ENCODE measurements around the gene INSL3. TPM values are rescaled to one million over a fixed set of nuclear protein-coding genes. Genes with fewer than 3 reads are reported as not detected.
A peak's percentile ranks its signal among the peaks of the same experiment; 100 is the strongest.

INSL3 gene
- total RNA-seq, 5 donors from 2014 or later (not counting 1 experiment from before 2014, with no cell fraction given): 4.3 to 8.9 (median 5.4) TPM

GRCh38 chr19:17841371-17841809, 20.1 kb upstream of the INSL3 start:
- no peak overlapping the region for H3K27ac Mint-ChIP-seq
- H3K4me1 ChIP-seq (ENCODE audit: control insufficient read depth in 1 of 2, extremely low read depth in 1 of 2, insufficient read depth in 2 of 2, low read length in 2 of 2): peaks cover 9 to 51% of the 10 kb centered on the region in 2 experiments

GRCh38 chr19:17840019-17840418, 18.7 kb upstream of the INSL3 start:
- Mint-ChIP-seq H3K9me3 (no peaks in the 10 kb centered on the region), H3K36me3 (peaks cover 57% of the 10 kb centered on the region), H3K27ac (peak overlapping the region; percentile 11 to 61), H3K27me3 (no peaks in the 10 kb centered on the region), H3K4me3 (no peak overlapping the region), H3K4me1 (peaks cover 35 to 43% (median 41%) of the 10 kb centered on the region in 3 donors)
- ChIA-PET CTCF (no interaction called here), POLR2A (interaction anchor here in 1 of 2 donors (0.7 kb wide), 1 partner anchor 19 kb away, joined by 3 read pairs; no protein-coding TSS in a partner anchor)
- DNase-seq (no peak), ATAC-seq (replicated peaks in 1 of 4) (no peak)
- Histone ChIP-seq H3K4me1 (ENCODE audit: control insufficient read depth in 1 of 2, extremely low read depth in 1 of 2, insufficient read depth in 2 of 2, low read length in 2 of 2) (peaks cover 5 to 42% of the 10 kb centered on the region in 2 experiments), H3K27ac (ENCODE audit: low read length) (no peak overlapping the region), H3K4me3 (ENCODE audit: control insufficient read depth in 1 of 2, extremely low read depth in 1 of 2, low read length in 1 of 2) (no peak overlapping the region), H3K36me3 (ENCODE audit: control insufficient read depth in 2 of 2, extremely low read depth in 1 of 2, insufficient read depth in 1 of 2, low read length in 1 of 2) (peaks cover 50 to 90% of the 10 kb centered on the region in 2 donors), H3K9me3 (no peaks in the 10 kb centered on the region), H3K27me3 (replicated peaks in 1 of 2; ENCODE audit: control insufficient read depth in 2 of 2, extremely low read depth in 1 of 2, insufficient read depth in 2 of 2, low read length in 1 of 2) (no peaks in the 10 kb centered on the region)
- WGBS (ENCODE audit: insufficient coverage): 96% methylated on average over 3 of the region's 6 CpGs

More at GRCh38 chr19:17841371-17841809, 20.1 kb upstream of the INSL3 start:
- Mint-ChIP-seq H3K27me3 (no peaks in the 10 kb centered on the region), H3K4me3 (peak overlapping the region in 1 of 3 donors; percentile 31), H3K9me3 (no peaks in the 10 kb centered on the region), H3K36me3 (peaks cover 43% of the 10 kb centered on the region), H3K4me1 (peaks cover 40 to 43% (median 43%) of the 10 kb centered on the region in 3 donors)
- ATAC-seq (replicated peaks in 1 of 4) (no peak), DNase-seq (no peak)
- Histone ChIP-seq H3K36me3 (ENCODE audit: control insufficient read depth in 2 of 2, extremely low read depth in 1 of 2, insufficient read depth in 1 of 2, low read length in 1 of 2) (peaks cover 44 to 79% of the 10 kb centered on the region in 2 donors), H3K27ac (ENCODE audit: low read length) (no peak overlapping the region), H3K27me3 (replicated peaks in 1 of 2; ENCODE audit: control insufficient read depth in 2 of 2, extremely low read depth in 1 of 2, insufficient read depth in 2 of 2, low read length in 1 of 2) (no peaks in the 10 kb centered on the region), H3K4me3 (ENCODE audit: control insufficient read depth in 1 of 2, extremely low read depth in 1 of 2, low read length in 1 of 2) (no peak overlapping the region), H3K9me3 (no peaks in the 10 kb centered on the region)
- ChIA-PET POLR2A (no interaction called here), CTCF (no interaction called here)
- 96% methylated on average over 3 of the region's 30 CpGs for WGBS (ENCODE audit: insufficient coverage)

GRCh38 chr19:17837972-17838371, 16.7 kb upstream of the INSL3 start:
- H3K4me1 ChIP-seq (ENCODE audit: control insufficient read depth in 1 of 2, extremely low read depth in 1 of 2, insufficient read depth in 2 of 2, low read length in 2 of 2): peaks cover 0 to 33% of the 10 kb centered on the region in 2 experiments
- H3K4me3 ChIP-seq (ENCODE audit: control insufficient read depth in 1 of 2, extremely low read depth in 1 of 2, low read length in 1 of 2): no peak overlapping the region
- DNase-seq: no peak
- Mint-ChIP-seq H3K4me1 (peaks cover 18 to 25% (median 22%) of the 10 kb centered on the region in 3 donors), H3K27me3 (no peaks in the 10 kb centered on the region), H3K4me3 (no peak overlapping the region), H3K27ac (peak overlapping the region; percentile 27 to 48), H3K9me3 (no peaks in the 10 kb centered on the region), H3K36me3 (peaks cover 59% of the 10 kb centered on the region)
- H3K9me3 ChIP-seq: no peaks in the 10 kb centered on the region
- ChIA-PET POLR2A (no interaction called here), CTCF (interaction anchor here in 1 of 2 donors (0.6 kb wide), 1 partner anchor 391 kb away, joined by 3 read pairs; no protein-coding TSS in a partner anchor)
- peaks cover 49 to 93% of the 10 kb centered on the region in 2 donors for H3K36me3 ChIP-seq (ENCODE audit: control insufficient read depth in 2 of 2, extremely low read depth in 1 of 2, insufficient read depth in 1 of 2, low read length in 1 of 2)
- WGBS (ENCODE audit: insufficient coverage): 93% methylated on average over 4 of the region's 7 CpGs
- ATAC-seq (replicated peaks in 1 of 4): no peak
- no peak overlapping the region for H3K27ac ChIP-seq (ENCODE audit: low read length)
- H3K27me3 ChIP-seq (replicated peaks in 1 of 2; ENCODE audit: control insufficient read depth in 2 of 2, extremely low read depth in 1 of 2, insufficient read depth in 2 of 2, low read length in 1 of 2): no peaks in the 10 kb centered on the region

- peaks cover 55 to 92% of the 10 kb centered on the region in 2 donors for H3K36me3 ChIP-seq (ENCODE audit: control insufficient read depth in 2 of 2, extremely low read depth in 1 of 2, insufficient read depth in 1 of 2, low read length in 1 of 2)
- no peak overlapping the region for H3K4me3 ChIP-seq (ENCODE audit: control insufficient read depth in 1 of 2, extremely low read depth in 1 of 2, low read length in 1 of 2)
- no peaks in the 10 kb centered on the region for H3K9me3 ChIP-seq
- no peaks in the 10 kb centered on the region for H3K27me3 Mint-ChIP-seq
- POLR2A ChIA-PET: interaction anchor here in 1 of 2 donors (0.6 kb wide), 1 partner anchor 76 kb away, joined by 4 read pairs; no protein-coding TSS in a partner anchor
- H3K4me3 Mint-ChIP-seq: no peak overlapping the region
- CTCF ChIA-PET: no interaction called here
- H3K9me3 Mint-ChIP-seq: no peaks in the 10 kb centered on the region
- peaks cover 0 to 22% of the 10 kb centered on the region in 2 experiments for H3K4me1 ChIP-seq (ENCODE audit: control insufficient read depth in 1 of 2, extremely low read depth in 1 of 2, insufficient read depth in 2 of 2, low read length in 2 of 2)
- H3K27me3 ChIP-seq (replicated peaks in 1 of 2; ENCODE audit: control insufficient read depth in 2 of 2, extremely low read depth in 1 of 2, insufficient read depth in 2 of 2, low read length in 1 of 2): no peaks in the 10 kb centered on the region
- H3K27ac ChIP-seq (ENCODE audit: low read length): no peak overlapping the region
- no peak for DNase-seq
- H3K27ac Mint-ChIP-seq: peak overlapping the region; percentile 85
- peaks cover 18 to 25% (median 22%) of the 10 kb centered on the region in 3 donors for H3K4me1 Mint-ChIP-seq
- no peak for ATAC-seq (replicated peaks in 1 of 4)
- WGBS (ENCODE audit: insufficient coverage): 92% methylated on average over 2 of the region's 4 CpGs
- peaks cover 66% of the 10 kb centered on the region for H3K36me3 Mint-ChIP-seq
Measured at GRCh38 chr19:17836530-17836929, 15.2 kb upstream of the INSL3 start.

- peak overlapping the region; percentile 74 to 89 for H3K27ac Mint-ChIP-seq
- no peaks in the 10 kb centered on the region for H3K9me3 Mint-ChIP-seq
- Histone ChIP-seq H3K27me3 (replicated peaks in 1 of 2; ENCODE audit: control insufficient read depth in 2 of 2, extremely low read depth in 1 of 2, insufficient read depth in 2 of 2, low read length in 1 of 2) (no peaks in the 10 kb centered on the region), H3K4me1 (ENCODE audit: control insufficient read depth in 1 of 2, extremely low read depth in 1 of 2, insufficient read depth in 2 of 2, low read length in 2 of 2) (peaks cover 0 to 19% of the 10 kb centered on the region in 2 experiments), H3K4me3 (ENCODE audit: control insufficient read depth in 1 of 2, extremely low read depth in 1 of 2, low read length in 1 of 2) (no peak overlapping the region), H3K9me3 (no peaks in the 10 kb centered on the region), H3K36me3 (ENCODE audit: control insufficient read depth in 2 of 2, extremely low read depth in 1 of 2, insufficient read depth in 1 of 2, low read length in 1 of 2) (peaks cover 48 to 91% of the 10 kb centered on the region in 2 donors), H3K27ac (ENCODE audit: low read length) (peak overlapping the region; percentile 10)
- CTCF ChIA-PET: interaction anchor here in 1 of 2 donors (0.9 kb wide), 1 partner anchor 24 kb away, joined by 6 read pairs; the partner anchor contains the start of gene RPL18A
- peaks cover 15 to 19% (median 18%) of the 10 kb centered on the region in 3 donors for H3K4me1 Mint-ChIP-seq
- POLR2A ChIA-PET: interaction anchor here in 1 of 2 donors (0.6 kb wide), 1 partner anchor 618 kb away, joined by 3 read pairs; no protein-coding TSS in a partner anchor
- WGBS (ENCODE audit: insufficient coverage): 92% methylated on average over 6 of the region's 8 CpGs
- ATAC-seq (replicated peaks in 1 of 4) (no peak), DNase-seq (no peak)
- no peak overlapping the region for H3K4me3 Mint-ChIP-seq
- H3K27me3 Mint-ChIP-seq: no peaks in the 10 kb centered on the region
- H3K36me3 Mint-ChIP-seq: peaks cover 68% of the 10 kb centered on the region
Measured at GRCh38 chr19:17835182-17836006, 14.1 kb upstream of the INSL3 start.

- no peak for DNase-seq
- CTCF ChIA-PET: interaction anchor here in 1 of 2 donors (0.9 kb wide), 1 partner anchor 25 kb away, joined by 6 read pairs; the partner anchor contains the start of gene RPL18A
Measured at GRCh38 chr19:17834350-17835181, 13.2 kb upstream of the INSL3 start.

More at GRCh38 chr19:17834350-17835181, 13.2 kb upstream of the INSL3 start:
- 91% methylated on average over 18 of the region's 27 CpGs for WGBS (ENCODE audit: insufficient coverage)
- Mint-ChIP-seq H3K36me3 (peaks cover 68% of the 10 kb centered on the region), H3K4me3 (no peak overlapping the region), H3K27ac (peak overlapping the region; percentile 55 to 89), H3K4me1 (peaks cover 15 to 19% (median 15%) of the 10 kb centered on the region in 3 donors), H3K9me3 (no peaks in the 10 kb centered on the region), H3K27me3 (no peaks in the 10 kb centered on the region)
- Histone ChIP-seq H3K27ac (ENCODE audit: low read length) (no peak overlapping the region), H3K9me3 (no peaks in the 10 kb centered on the region), H3K36me3 (ENCODE audit: control insufficient read depth in 2 of 2, extremely low read depth in 1 of 2, insufficient read depth in 1 of 2, low read length in 1 of 2) (peaks cover 44 to 91% of the 10 kb centered on the region in 2 donors), H3K4me1 (ENCODE audit: control insufficient read depth in 1 of 2, extremely low read depth in 1 of 2, insufficient read depth in 2 of 2, low read length in 2 of 2) (peaks cover 0 to 20% of the 10 kb centered on the region in 2 experiments), H3K27me3 (replicated peaks in 1 of 2; ENCODE audit: control insufficient read depth in 2 of 2, extremely low read depth in 1 of 2, insufficient read depth in 2 of 2, low read length in 1 of 2) (no peaks in the 10 kb centered on the region), H3K4me3 (ENCODE audit: control insufficient read depth in 1 of 2, extremely low read depth in 1 of 2, low read length in 1 of 2) (no peak overlapping the region)
- peak in 2 of 4 experiments; percentile 27 to 36 for ATAC-seq (replicated peaks in 1 of 4)
- POLR2A ChIA-PET: no interaction called here
